ENCODE data around the gene SFR1.

DNA sequence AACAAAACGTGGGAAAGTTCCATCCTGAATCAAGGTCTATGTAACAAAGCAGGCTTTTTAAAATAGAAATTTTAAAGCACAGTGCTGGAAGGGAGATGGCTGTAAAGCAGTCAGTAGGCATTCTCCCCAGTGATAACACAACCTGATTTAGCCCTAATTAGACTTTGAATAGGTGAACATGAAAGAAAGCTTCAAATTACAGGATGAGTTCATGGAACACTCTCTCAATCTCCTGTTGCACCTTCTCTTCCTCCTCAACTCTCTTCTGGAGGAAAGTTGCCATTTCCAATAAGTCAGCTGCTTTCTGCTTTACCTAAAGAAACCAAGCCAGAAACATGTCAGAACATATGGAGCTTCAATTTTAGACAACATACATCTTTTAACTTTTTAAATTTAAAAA is 20.1 kb downstream of the SFR1 start:
- TF ChIP-seq, protein P1, sequence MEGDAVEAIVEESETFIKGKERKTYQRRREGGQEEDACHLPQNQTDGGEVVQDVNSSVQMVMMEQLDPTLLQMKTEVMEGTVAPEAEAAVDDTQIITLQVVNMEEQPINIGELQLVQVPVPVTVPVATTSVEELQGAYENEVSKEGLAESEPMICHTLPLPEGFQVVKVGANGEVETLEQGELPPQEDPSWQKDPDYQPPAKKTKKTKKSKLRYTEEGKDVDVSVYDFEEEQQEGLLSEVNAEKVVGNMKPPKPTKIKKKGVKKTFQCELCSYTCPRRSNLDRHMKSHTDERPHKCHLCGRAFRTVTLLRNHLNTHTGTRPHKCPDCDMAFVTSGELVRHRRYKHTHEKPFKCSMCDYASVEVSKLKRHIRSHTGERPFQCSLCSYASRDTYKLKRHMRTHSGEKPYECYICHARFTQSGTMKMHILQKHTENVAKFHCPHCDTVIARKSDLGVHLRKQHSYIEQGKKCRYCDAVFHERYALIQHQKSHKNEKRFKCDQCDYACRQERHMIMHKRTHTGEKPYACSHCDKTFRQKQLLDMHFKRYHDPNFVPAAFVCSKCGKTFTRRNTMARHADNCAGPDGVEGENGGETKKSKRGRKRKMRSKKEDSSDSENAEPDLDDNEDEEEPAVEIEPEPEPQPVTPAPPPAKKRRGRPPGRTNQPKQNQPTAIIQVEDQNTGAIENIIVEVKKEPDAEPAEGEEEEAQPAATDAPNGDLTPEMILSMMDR (IDR thresholded peaks at IDR 0.05; ENCODE audit: low read depth, low read length): no peak
- no peak for TF ChIP-seq POLR2A (IDR thresholded peaks at IDR 0.05; ENCODE audit: extremely low read depth, insufficient read length)
- TF ChIP-seq, protein P2, sequence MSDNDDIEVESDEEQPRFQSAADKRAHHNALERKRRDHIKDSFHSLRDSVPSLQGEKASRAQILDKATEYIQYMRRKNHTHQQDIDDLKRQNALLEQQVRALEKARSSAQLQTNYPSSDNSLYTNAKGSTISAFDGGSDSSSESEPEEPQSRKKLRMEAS (IDR thresholded peaks at IDR 0.05; ENCODE audit: low read depth, low read length): no peak
- TF ChIP-seq MYC (IDR thresholded peaks at IDR 0.05; ENCODE audit: low read depth, low read length): no peak
